HG03139 (cell line): ENCODE data around the gene PRKACA.

Experiments
- ATAC-seq: cut with Tn5 transposase; IDR thresholded peaks from one replicate; pipeline ENCODE4 v1.9.1; 2021; ENCODE audit not compliant: unreplicated experiment

Gene PRKACA

GRCh38 chr19:14117668-14118164 lies at the start of gene PRKACA:
PRKACA (minus strand) TSS chr19:14117762; CDS start chr19:14117547, 215 bp downstream.
- ATAC-seq: peak; percentile 81

GRCh38 chr19:14166999-14167575 lies 49.5 kb upstream of the PRKACA start:
- no peak for ATAC-seq

- ATAC-seq: no peak
These were observed 48.6 kb upstream of the PRKACA start for GRCh38 chr19:14165990-14166830.

- no peak for ATAC-seq
These were observed 47.3 kb upstream of the PRKACA start for GRCh38 chr19:14164724-14165493.

- no peak for ATAC-seq
These were observed 46.5 kb upstream of the PRKACA start for GRCh38 chr19:14164082-14164481.

GRCh38 chr19:14162871-14163297 lies 45.3 kb upstream of the PRKACA start:
- no peak for ATAC-seq

GRCh38 chr19:14161305-14161704 lies 43.7 kb upstream of the PRKACA start:
- ATAC-seq: no peak

GRCh38 chr19:14160017-14160703 lies 42.6 kb upstream of the PRKACA start:
- ATAC-seq: no peak

GRCh38 chr19:14159059-14159458 lies 41.5 kb upstream of the PRKACA start:
- ATAC-seq: no peak

- no peak for ATAC-seq
These were observed 40.9 kb upstream of the PRKACA start for GRCh38 chr19:14158276-14159023.

GRCh38 chr19:14156971-14157717 lies 39.6 kb upstream of the PRKACA start:
- ATAC-seq: no peak

- no peak for ATAC-seq
These were observed 38.6 kb upstream of the PRKACA start for GRCh38 chr19:14156122-14156521.

GRCh38 chr19:14155371-14155770 lies 37.8 kb upstream of the PRKACA start:
- ATAC-seq: no peak

- no peak for ATAC-seq
These were observed 35.2 kb upstream of the PRKACA start for GRCh38 chr19:14152713-14153112.

- no peak for ATAC-seq
These were observed 33.5 kb upstream of the PRKACA start for GRCh38 chr19:14150770-14151661.

GRCh38 chr19:14150041-14150769 lies 32.6 kb upstream of the PRKACA start:
- no peak for ATAC-seq

GRCh38 chr19:14149509-14149994 lies 32.0 kb upstream of the PRKACA start:
- no peak for ATAC-seq
